Liver (tissue), 3 donors: ENCODE measurements around the gene FMN1.

Experiments
- CTCF ChIP-seq: fragments of 150-350 bp; IDR thresholded peaks from 2 replicates; pipeline ENCODE4 v1.5.1; 2017; ENCODE audit warnings: improper control_type of control experiment, low read depth, low read length; ENCODE audit not compliant: missing input control
- MAX ChIP-seq: IDR thresholded peaks from 2 replicates; pipeline ENCODE4 v1.6.1; 2016; ENCODE audit warnings: antibody characterized with exemption
- RAD21 ChIP-seq, 2 donors: IDR thresholded peaks; 2 replicates each; pipeline ENCODE4 v1.6.1; 2016; ENCODE audit warnings: antibody characterized with exemption in 2 of 2, mild to moderate bottlenecking in 2 of 2
- REST ChIP-seq: IDR thresholded peaks from 2 replicates; pipeline ENCODE4 v1.6.1; 2016; ENCODE audit warnings: antibody characterized with exemption, mild to moderate bottlenecking
- TAF1 ChIP-seq: conservative IDR thresholded peaks from 2 replicates; pipeline ENCODE4 v1.6.1; 2016; ENCODE audit warnings: antibody characterized with exemption, mild to moderate bottlenecking
- YY1 ChIP-seq: IDR thresholded peaks from 2 replicates; pipeline ENCODE4 v1.6.1; 2016; ENCODE audit warnings: antibody characterized with exemption, mild to moderate bottlenecking
- donor health status: healthy.
- donor health status: healthy.

- TF ChIP-seq CTCF (no peak), TAF1 (no peak), YY1 (no peak), MAX (no peak), REST (no peak), RAD21 (IDR thresholded peaks at IDR 0.05) (no peak)
These were observed 394.5 kb downstream of the FMN1 start for GRCh38 chr15:32799936-32800535.
